Osteoblast (primary cell): ENCODE results near the gene SNX17. TPM values are rescaled to one million over a fixed set of nuclear protein-coding genes. Genes with fewer than 3 reads are reported as not detected.

Source experiments
- total RNA-seq: library from RNA; depleted of rRNA; stranded (reverse); fragments of >200 nt; gene quantifications from 2 replicates; pipeline ENCODE4 v1.2.3, GENCODE V29; 2012

Gene SNX17
- total RNA-seq, 1 donor: 165 TPM

Other genes with a start within 250 kb of the SNX17 start
- under 0.01 TPM in 2 replicates for gene ABHD1, start 246.8 kb upstream of the SNX17 start, total RNA-seq
- 42.4 and 45.2 TPM in 2 replicates for gene PREB, start 236.0 kb upstream of the SNX17 start, total RNA-seq
- not detected in 2 replicates for gene PRR30, start 231.2 kb upstream of the SNX17 start, total RNA-seq
- not detected in 2 replicates for gene TCF23, start 221.6 kb upstream of the SNX17 start, total RNA-seq
- gene ATRAID, start 158.6 kb upstream of the SNX17 start, total RNA-seq: 187 and 198 TPM in 2 replicates
- gene SLC5A6, start 158.3 kb upstream of the SNX17 start, total RNA-seq: 14.1 TPM in 2 replicates
- 28.6 and 30.8 TPM in 2 replicates for gene CAD, start 153.2 kb upstream of the SNX17 start, total RNA-seq
- gene SLC30A3, start 107.6 kb upstream of the SNX17 start, total RNA-seq: under 0.01 and 0.88 TPM in 2 replicates
- not detected in 2 replicates for gene DNAJC5G, start 95.2 kb upstream of the SNX17 start, total RNA-seq
- gene TRIM54, start 88.2 kb upstream of the SNX17 start, total RNA-seq: not detected in 2 replicates
- gene UCN, start 62.2 kb upstream of the SNX17 start, total RNA-seq: 0.36 and 1.2 TPM in 2 replicates
- gene MPV17, start 47.5 kb upstream of the SNX17 start, total RNA-seq: 98.8 and 112 TPM in 2 replicates
- gene GTF3C2, start 13.9 kb upstream of the SNX17 start, total RNA-seq: 32.7 and 34.4 TPM in 2 replicates
- gene EIF2B4, start 278 bp upstream of the SNX17 start, total RNA-seq: 19.2 and 24.2 TPM in 2 replicates
- gene ZNF513, start 10.1 kb downstream of the SNX17 start, total RNA-seq: 6.2 and 8.3 TPM in 2 replicates
- 56.6 and 65.5 TPM in 2 replicates for gene PPM1G, start 39.0 kb downstream of the SNX17 start, total RNA-seq
- 147 and 151 TPM in 2 replicates for gene NRBP1, start 58.0 kb downstream of the SNX17 start, total RNA-seq
- under 0.01 and 0.72 TPM in 2 replicates for gene KRTCAP3, start 71.8 kb downstream of the SNX17 start, total RNA-seq
- 33.3 and 35.5 TPM in 2 replicates for gene IFT172, start 119.1 kb downstream of the SNX17 start, total RNA-seq
- gene FNDC4, start 124.6 kb downstream of the SNX17 start, total RNA-seq: 21.2 and 21.4 TPM in 2 replicates
- 1.2 and 1.4 TPM in 2 replicates for gene GCKR, start 126.2 kb downstream of the SNX17 start, total RNA-seq
- 21.4 and 21.8 TPM in 2 replicates for gene ZNF512, start 212.4 kb downstream of the SNX17 start, total RNA-seq